H1 (cell line): ENCODE data around the gene RFX3. TPM values are rescaled to one million over a fixed set of nuclear protein-coding genes. Genes with fewer than 3 reads are reported as not detected.

Source experiments
- CTCF ChIA-PET: fragments of 300-600 bp; sonication (Branson Sonifier 250); formaldehyde crosslinking; loops from one replicate; lab custom pipeline; 2021; ENCODE audit not compliant: partially characterized antibody; lab: Charles Lee
- POLR2A ChIA-PET: fragments of 300-600 bp; sonication (Branson Sonifier 250); formaldehyde crosslinking; loops from one replicate; lab custom pipeline; 2021; ENCODE audit warnings: inconsistent platforms; ENCODE audit not compliant: partially characterized antibody; lab: Charles Lee
- DNase-seq, 2 experiments: peaks; one replicate each; pipeline versions ENCODE4 v3.0.0 to v3.0.0-alpha.2; 2010 to 2022; ENCODE audit warnings: low spot score in 2 of 2, low read depth in 1 of 2, mixed read lengths in 1 of 2
- FAIRE-seq: peaks from 2 replicates; lab custom pipeline; 2011; peaks lifted over from hg19 to GRCh38; lab: Jason Lieb, UNC
- H2AFZ ChIP-seq: 2 replicates; pipeline ENCODE4 v1.8.1; 2012; ENCODE audit warnings: low read length, inconsistent platforms
- H2AK5ac ChIP-seq: 2 replicates; pipeline ENCODE4 v1.6.1; 2013; ENCODE audit warnings: low read depth, low read length
- H2BK120ac ChIP-seq: replicated peaks from 2 replicates; pipeline ENCODE3; 2013; ENCODE audit warnings: low read depth, low read length, inconsistent platforms
- H2BK12ac ChIP-seq: 2 replicates; pipeline ENCODE4 v1.6.1; 2013; ENCODE audit warnings: low read depth, low read length
- H2BK15ac ChIP-seq: 2 replicates; pipeline ENCODE4 v1.6.1; 2013; ENCODE audit warnings: low read length
- H2BK20ac ChIP-seq: 2 replicates; pipeline ENCODE4 v1.6.1; 2013; ENCODE audit warnings: low read length
- H2BK5ac ChIP-seq: 2 replicates; pipeline ENCODE4 v1.6.1; 2013; ENCODE audit warnings: low read depth, low read length
- H3K14ac ChIP-seq: 2 replicates; pipeline ENCODE4 v1.6.1; 2013; ENCODE audit warnings: inconsistent platforms; ENCODE audit not compliant: insufficient read length
- H3K18ac ChIP-seq: 2 replicates; pipeline ENCODE4 v1.6.1; 2013; ENCODE audit warnings: low read length; ENCODE audit errors: extremely low read depth
- H3K23ac ChIP-seq: 2 replicates; pipeline ENCODE4 v1.6.1; 2013; ENCODE audit warnings: inconsistent platforms; ENCODE audit not compliant: insufficient read length
- H3K23me2 ChIP-seq: 2 replicates; pipeline ENCODE4 v1.6.1; 2013; ENCODE audit warnings: low read depth, low read length
- H3K27ac ChIP-seq: 2 replicates; pipeline ENCODE4 v1.6.1; 2011; ENCODE audit warnings: low read depth, low read length, inconsistent platforms
- H3K27me3 ChIP-seq, 4 experiments: replicated peaks in 1 of 4; 1 replicate in 1 of 4; 2 replicates in 3 of 4; pipeline versions ENCODE4 v1.6.1 to v1.8.1; 2011 to 2013; ENCODE audit warnings: low read length in 3 of 4, mild to moderate bottlenecking in 3 of 4, inconsistent platforms in 2 of 4, mixed read lengths in 2 of 4, moderate library complexity in 1 of 4; ENCODE audit not compliant: control insufficient read depth in 3 of 4, insufficient read depth in 3 of 4; ENCODE audit errors: extremely low read depth in 1 of 4
- H3K36me3 ChIP-seq, 4 experiments: 2 replicates each; pipeline versions ENCODE4 v1.6.1 to v1.8.1; 2011 to 2013; ENCODE audit warnings: mild to moderate bottlenecking in 4 of 4, low read length in 3 of 4, moderate library complexity in 2 of 4, control low read depth in 1 of 4, inconsistent platforms in 1 of 4; ENCODE audit not compliant: insufficient read depth in 4 of 4, control insufficient read depth in 2 of 4
- H3K4ac ChIP-seq: replicated peaks from 2 replicates; pipeline ENCODE3; 2013; ENCODE audit warnings: low read length, low read depth, mixed read lengths, inconsistent platforms; ENCODE audit not compliant: insufficient read length
- H3K4me1 ChIP-seq, 4 experiments: replicated peaks in 1 of 4; 1 replicate in 1 of 4; 2 replicates in 3 of 4; pipeline versions ENCODE4 v1.6.1 to v1.8.1; 2011 to 2013; ENCODE audit warnings: low read length in 3 of 4, inconsistent platforms in 2 of 4, mixed read lengths in 1 of 4; ENCODE audit not compliant: insufficient read depth in 4 of 4, control insufficient read depth in 3 of 4
- H3K4me2 ChIP-seq, 2 experiments: 2 replicates each; pipeline versions ENCODE4 v1.6.1 to v1.8.1; 2011 to 2013; ENCODE audit warnings: low read depth in 2 of 2, low read length in 2 of 2, control low read depth in 1 of 2, inconsistent platforms in 1 of 2, mild to moderate bottlenecking in 1 of 2; ENCODE audit not compliant: insufficient read depth in 1 of 2
- H3K4me3 ChIP-seq, 4 experiments: fragments of 200-600, 300-600 bp in 1 of 4; sonication (generic), shearing (Covaris generic), sonication (Bioruptor Twin) in 1 of 4; 2 replicates each; pipeline versions ENCODE4 v1.5.1 to v1.8.1; 2011 to 2016; ENCODE audit warnings: low read length in 4 of 4, low read depth in 3 of 4, control low read depth in 2 of 4, inconsistent platforms in 2 of 4, mild to moderate bottlenecking in 2 of 4, mixed read lengths in 1 of 4, moderate library complexity in 1 of 4; ENCODE audit not compliant: insufficient read depth in 2 of 4; ENCODE audit errors: extremely low read depth in 1 of 4
- H3K56ac ChIP-seq: replicated peaks from 2 replicates; pipeline ENCODE3; 2013; ENCODE audit warnings: low read depth, mild to moderate bottlenecking, mixed read lengths, low read length, inconsistent platforms; ENCODE audit not compliant: insufficient read length
- H3K79me1 ChIP-seq: 2 replicates; pipeline ENCODE4 v1.6.1; 2013; ENCODE audit warnings: low read depth, low read length, control low read depth
- H3K79me2 ChIP-seq, 2 experiments: 2 replicates each; pipeline versions ENCODE4 v1.6.1 to v1.8.1; 2012 to 2013; ENCODE audit warnings: low read length in 2 of 2, mild to moderate bottlenecking in 2 of 2, inconsistent platforms in 1 of 2; ENCODE audit not compliant: insufficient read depth in 2 of 2, control insufficient read depth in 1 of 2
- H3K9ac ChIP-seq, 4 experiments: replicated peaks in 1 of 4; 1 replicate in 1 of 4; 2 replicates in 3 of 4; pipeline versions ENCODE4 v1.6.1 to v1.8.1; 2011 to 2013; ENCODE audit warnings: low read depth in 3 of 4, low read length in 3 of 4, control low read depth in 2 of 4, mild to moderate bottlenecking in 2 of 4, moderate library complexity in 2 of 4, inconsistent platforms in 1 of 4; ENCODE audit errors: extremely low read depth in 1 of 4
- H3K9me3 ChIP-seq, 2 experiments: 2 replicates each; pipeline versions ENCODE4 v1.6.1 to v1.8.1; 2012 to 2013; ENCODE audit warnings: mild to moderate bottlenecking in 2 of 2, moderate library complexity in 2 of 2, control low read depth in 1 of 2, inconsistent platforms in 1 of 2, low read depth in 1 of 2, low read length in 1 of 2, mixed read lengths in 1 of 2; ENCODE audit not compliant: insufficient read depth in 2 of 2
- H4K20me1 ChIP-seq, 2 experiments: replicated peaks in 1 of 2; 2 replicates each; pipeline versions ENCODE3 to v1.8.1; 2011 to 2013; ENCODE audit warnings: inconsistent platforms in 2 of 2, low read length in 2 of 2, mild to moderate bottlenecking in 1 of 2; ENCODE audit not compliant: insufficient read depth in 2 of 2, control insufficient read depth in 1 of 2
- H4K5ac ChIP-seq: 2 replicates; pipeline ENCODE4 v1.6.1; 2013; ENCODE audit warnings: low read length, low read depth, mixed read lengths, inconsistent platforms; ENCODE audit not compliant: insufficient read length
- H4K8ac ChIP-seq: 2 replicates; pipeline ENCODE4 v1.8.0; 2013; ENCODE audit warnings: mild to moderate bottlenecking, moderate library complexity, low read length, inconsistent platforms; ENCODE audit not compliant: insufficient read depth; ENCODE audit errors: extremely low read depth
- H4K91ac ChIP-seq: replicated peaks from 2 replicates; pipeline ENCODE3; 2013; ENCODE audit warnings: low read length, mixed read lengths, inconsistent platforms; ENCODE audit not compliant: insufficient read length
- BCL11A ChIP-seq, 2 experiments: IDR thresholded peaks; one replicate each; pipeline ENCODE4 v1.6.1; 2011; ENCODE audit warnings: low read depth in 2 of 2, low read length in 2 of 2, mild to moderate bottlenecking in 2 of 2
- BRCA1 ChIP-seq: IDR thresholded peaks from 2 replicates; pipeline ENCODE4 v1.6.1; 2012; ENCODE audit warnings: low read depth, low read length, improper control_type of control experiment
- CBX5 ChIP-seq: fragments of 300-800, 300-1000 bp; sonication (generic); IDR thresholded peaks from 2 replicates; pipeline ENCODE4 v1.7.1; 2016; ENCODE audit warnings: antibody characterized with exemption, low read length, low read depth
- CBX8 ChIP-seq: fragments of 300-800, 300-1000 bp; sonication (generic); IDR thresholded peaks from 2 replicates; pipeline ENCODE4 v1.7.1; 2016; ENCODE audit warnings: low read depth, low read length, borderline replicate concordance
- EGR1 ChIP-seq: IDR thresholded peaks from 2 replicates; pipeline ENCODE4 v1.6.1; 2011; ENCODE audit warnings: low read depth, low read length, borderline replicate concordance
- EZH2 ChIP-seq: fragments of 200-600 bp; sonication (generic); IDR thresholded peaks from 2 replicates; pipeline ENCODE4 v1.7.1; 2012; ENCODE audit warnings: low read depth, mild to moderate bottlenecking, moderate library complexity, low read length, inconsistent platforms; ENCODE audit not compliant: severe bottlenecking
- MAFK ChIP-seq: IDR thresholded peaks from 2 replicates; pipeline ENCODE4 v1.6.1; 2012; ENCODE audit warnings: low read depth, mild to moderate bottlenecking, improper control_type of control experiment, low read length
- POLR2A ChIP-seq, 2 experiments: IDR thresholded peaks; 1 replicate in 1 of 2; 2 replicates in 1 of 2; pipeline ENCODE4 v1.6.1; 2011; ENCODE audit warnings: low read depth in 2 of 2, low read length in 2 of 2, mild to moderate bottlenecking in 2 of 2; ENCODE audit errors: control extremely low read depth in 1 of 2
- RBBP5 ChIP-seq: IDR thresholded peaks from 2 replicates; pipeline ENCODE4 v1.7.1; 2012; ENCODE audit warnings: low read depth, mild to moderate bottlenecking, inconsistent platforms, low read length, moderate library complexity, borderline replicate concordance
- TAF1 ChIP-seq: IDR thresholded peaks from 2 replicates; pipeline ENCODE4 v1.6.1; 2011; ENCODE audit warnings: mild to moderate bottlenecking, low read depth, low read length
- TBP ChIP-seq: IDR thresholded peaks from 2 replicates; pipeline ENCODE4 v1.6.1; 2011; ENCODE audit warnings: low read depth, low read length, improper control_type of control experiment
- polyA plus RNA-seq, 7 experiments: library from polyadenylated mRNA; depleted of rRNA in 3 of 7; stranded (reverse) in 5 of 7; unstranded in 2 of 7; fragments of >200 nt in 5 of 7; fragments of 200-250 nt in 2 of 7; gene quantifications; 1 replicate in 5 of 7; 2 replicates in 1 of 7; 4 replicates in 1 of 7; pipeline versions ENCODE4 v1.2.1 to v1.2.3, GENCODE V29; 2011 to 2013; ENCODE audit warnings: missing spikeins in 2 of 7, mixed read lengths in 2 of 7
- total RNA-seq: library from RNA; stranded (reverse); fragmentation: NEBNext Ultra II Directional; extraction: Animal tissue kit (Norgen Biotek cat#: 25700); gene quantifications from 2 replicates; pipeline ENCODE4 v1.2.1, GENCODE V29; 2021
- TF ChIP-seq, protein P1 (sequence below): IDR thresholded peaks from 2 replicates; pipeline ENCODE4 v1.6.1; 2011; ENCODE audit warnings: low read depth, mild to moderate bottlenecking, low read length; ENCODE audit not compliant: insufficient read depth
- TF ChIP-seq, protein P2 (sequence below), 3 experiments: IDR thresholded peaks; 1 replicate in 2 of 3; 2 replicates in 1 of 3; pipeline versions ENCODE4 v1.5.1 to v1.6.1; 2011; ENCODE audit warnings: low read length in 3 of 3, mild to moderate bottlenecking in 3 of 3, inconsistent platforms in 2 of 3, low read depth in 1 of 3, moderate library complexity in 1 of 3; ENCODE audit not compliant: insufficient read depth in 1 of 3; ENCODE audit errors: control extremely low read depth in 1 of 3

The RFX3 gene
- total and polyA plus RNA-seq, 2 of the 8 experiments (the other 6 are each of a cell fraction or from before 2014, with no cell fraction given): 4.9 to 22.6 TPM

DNA sequence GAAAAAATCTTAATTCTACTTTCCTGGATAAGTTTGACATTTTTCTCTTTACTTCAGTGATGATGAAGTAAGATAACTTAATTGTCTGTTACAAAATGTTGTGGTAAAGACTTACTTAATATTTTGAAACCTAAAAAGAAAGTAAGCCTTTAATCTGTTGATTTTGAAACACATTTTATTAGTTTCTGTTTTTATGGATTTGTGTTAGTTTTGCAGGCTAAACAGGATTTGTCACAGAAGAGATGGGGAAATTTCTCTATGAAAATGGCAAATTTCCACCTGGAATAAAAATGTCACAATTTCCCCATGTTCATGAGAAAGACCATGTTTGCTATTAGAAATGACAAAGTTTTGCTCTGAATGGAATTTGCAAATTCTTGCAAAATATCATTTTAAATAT lies 237.1 kb downstream of the RFX3 start:
- peak overlapping the region in 1 of 2 experiments; percentile 73; a peak in 2 of 4 replicates for H3K4me2 ChIP-seq
- TF ChIP-seq BRCA1: no peak
- no peak for TF ChIP-seq EZH2
- TF ChIP-seq TAF1: no peak
- no peak for TF ChIP-seq MAFK
- no peak for TF ChIP-seq EGR1
- TF ChIP-seq, protein P1, sequence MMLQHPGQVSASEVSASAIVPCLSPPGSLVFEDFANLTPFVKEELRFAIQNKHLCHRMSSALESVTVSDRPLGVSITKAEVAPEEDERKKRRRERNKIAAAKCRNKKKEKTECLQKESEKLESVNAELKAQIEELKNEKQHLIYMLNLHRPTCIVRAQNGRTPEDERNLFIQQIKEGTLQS: no peak
- TF ChIP-seq BCL11A (IDR thresholded peaks at IDR 0.05; ENCODE audit: low read depth in 2 of 2, low read length in 2 of 2): no peak
- TF ChIP-seq POLR2A (IDR thresholded peaks at IDR 0.05; ENCODE audit: control extremely low read depth in 1 of 2, low read depth in 2 of 2, low read length in 2 of 2): no peak
- no peak for TF ChIP-seq RBBP5
- TF ChIP-seq, protein P2, sequence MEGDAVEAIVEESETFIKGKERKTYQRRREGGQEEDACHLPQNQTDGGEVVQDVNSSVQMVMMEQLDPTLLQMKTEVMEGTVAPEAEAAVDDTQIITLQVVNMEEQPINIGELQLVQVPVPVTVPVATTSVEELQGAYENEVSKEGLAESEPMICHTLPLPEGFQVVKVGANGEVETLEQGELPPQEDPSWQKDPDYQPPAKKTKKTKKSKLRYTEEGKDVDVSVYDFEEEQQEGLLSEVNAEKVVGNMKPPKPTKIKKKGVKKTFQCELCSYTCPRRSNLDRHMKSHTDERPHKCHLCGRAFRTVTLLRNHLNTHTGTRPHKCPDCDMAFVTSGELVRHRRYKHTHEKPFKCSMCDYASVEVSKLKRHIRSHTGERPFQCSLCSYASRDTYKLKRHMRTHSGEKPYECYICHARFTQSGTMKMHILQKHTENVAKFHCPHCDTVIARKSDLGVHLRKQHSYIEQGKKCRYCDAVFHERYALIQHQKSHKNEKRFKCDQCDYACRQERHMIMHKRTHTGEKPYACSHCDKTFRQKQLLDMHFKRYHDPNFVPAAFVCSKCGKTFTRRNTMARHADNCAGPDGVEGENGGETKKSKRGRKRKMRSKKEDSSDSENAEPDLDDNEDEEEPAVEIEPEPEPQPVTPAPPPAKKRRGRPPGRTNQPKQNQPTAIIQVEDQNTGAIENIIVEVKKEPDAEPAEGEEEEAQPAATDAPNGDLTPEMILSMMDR (IDR thresholded peaks at IDR 0.05; ENCODE audit: control extremely low read depth in 1 of 3, insufficient read depth in 1 of 3, low read depth in 1 of 3, low read length in 3 of 3): no peak
- TF ChIP-seq TBP: no peak
- TF ChIP-seq CBX5: no peak
- TF ChIP-seq CBX8: no peak

More for the DNA sequence above, 237.1 kb downstream of the RFX3 start:
- Histone ChIP-seq H4K20me1 (no peaks in the 10 kb centered on the region), H3K18ac (no peak overlapping the region; the same call in 1 of the 2 replicates), H3K27ac (no peak overlapping the region), H2BK12ac (no peak overlapping the region), H4K5ac (peak overlapping the region; percentile 88), H3K79me2 (no peaks in the 10 kb centered on the region), H3K27me3 (no peaks in the 10 kb centered on the region), H2BK5ac (no peak overlapping the region), H3K14ac (no peak overlapping the region), H3K56ac (no peak overlapping the region), H2BK120ac (no peak overlapping the region), H2BK20ac (no peak overlapping the region), H3K4me3 (no peak overlapping the region), H3K36me3 (peaks cover 0 to 5% (median 2%) of the 10 kb centered on the region in 4 experiments; a peak in 4 of 8 replicates), H3K79me1 (no peaks in the 10 kb centered on the region), H3K23ac (no peak overlapping the region), H4K8ac (no peak overlapping the region), H2BK15ac (no peak overlapping the region), H3K9ac (no peak overlapping the region), H4K91ac (no peak overlapping the region), H3K9me3 (no peaks in the 10 kb centered on the region), H3K4me1 (peaks cover 0 to 7% (median 5%) of the 10 kb centered on the region in 4 experiments; a peak in 3 of 7 replicates), H3K23me2 (no peaks in the 10 kb centered on the region), H3K4ac (no peak overlapping the region), H2AFZ (no peak overlapping the region), H2AK5ac (no peak overlapping the region)
- ChIA-PET CTCF (no interaction called here), POLR2A (no interaction called here)
- FAIRE-seq (no peak), DNase-seq (no peak)
